Stimulated activated CD8-positive, alpha-beta memory T cell treated with anti-CD3 and anti-CD28 coated beads, Interleukin-7, amount 100 ng/mL, for 1 hour (primary cell): ENCODE data around the gene TMEM62.
"Not testable (repeated sequence)": the region's sequence is repeated elsewhere in the genome, so short reads cannot be mapped to it uniquely, and the experiment has no call there.

ENCODE experiments used
- DNase-seq, 2 donors: peaks; one replicate each; pipeline ENCODE4 v3.0.0-alpha.2; 2020; ENCODE audit warnings: low read depth in 2 of 2

TMEM62 gene

GRCh38 chr15:43121863-43122262 lies 11.5 kb upstream of the TMEM62 start:
- no peak for DNase-seq

- no peak for DNase-seq
Measured at GRCh38 chr15:43125100-43125661, 8.2 kb upstream of the TMEM62 start.

- no peak for DNase-seq
Measured at GRCh38 chr15:43126356-43126755, 7.0 kb upstream of the TMEM62 start.

- DNase-seq, result no peak
Measured at GRCh38 chr15:43127752-43128151, 5.6 kb upstream of the TMEM62 start.

GRCh38 chr15:43128174-43128979 lies 5.0 kb upstream of the TMEM62 start:
- not testable (repeated sequence) for DNase-seq

GRCh38 chr15:43128980-43129335 lies 4.4 kb upstream of the TMEM62 start:
- no peak for DNase-seq

GRCh38 chr15:43132830-43133429 lies 456 bp upstream of the TMEM62 start:
- DNase-seq, result no peak

GRCh38 chr15:43134157-43134635 lies 810 bp downstream of the TMEM62 start:
- no peak for DNase-seq

GRCh38 chr15:43135351-43135750 lies 2.0 kb downstream of the TMEM62 start:
- DNase-seq, result no peak

GRCh38 chr15:43143203-43143941 lies 10.0 kb downstream of the TMEM62 start:
- no peak for DNase-seq

GRCh38 chr15:43144512-43144911 lies 11.1 kb downstream of the TMEM62 start:
- no peak for DNase-seq

GRCh38 chr15:43146184-43146583 lies 12.8 kb downstream of the TMEM62 start:
- no peak for DNase-seq

GRCh38 chr15:43150191-43150929 lies 17.0 kb downstream of the TMEM62 start:
- DNase-seq, result no peak

GRCh38 chr15:43151688-43152087 lies 18.3 kb downstream of the TMEM62 start:
- DNase-seq, result no peak

- DNase-seq, result no peak
Measured at GRCh38 chr15:43153269-43153668, 19.9 kb downstream of the TMEM62 start.

- no peak for DNase-seq
Measured at GRCh38 chr15:43165801-43166325, 32.5 kb downstream of the TMEM62 start.

GRCh38 chr15:43167261-43167660 lies 33.9 kb downstream of the TMEM62 start:
- not testable (repeated sequence) for DNase-seq

GRCh38 chr15:43168192-43169107 lies 35.1 kb downstream of the TMEM62 start:
- DNase-seq, result no peak

- no peak for DNase-seq
Measured at GRCh38 chr15:43169888-43170287, 36.5 kb downstream of the TMEM62 start.

- DNase-seq, result not testable (repeated sequence)
Measured at GRCh38 chr15:43175656-43176309, 42.4 kb downstream of the TMEM62 start.
